ENCODE measurements around the gene RANGRF. TPM values are rescaled to one million over a fixed set of nuclear protein-coding genes. Genes with fewer than 3 reads are reported as not detected.

The RANGRF gene
- total RNA-seq, 3 donors from 2014 or later, result 22.1 to 25.2 (median 23.1) TPM

- peaks cover 6% of the 10 kb centered on the region for H3K36me3 ChIP-seq
- TF ChIP-seq POLR2A (IDR thresholded peaks at IDR 0.05) (no peak), CTCF (IDR thresholded peaks at IDR 0.05) (no peak), POLR2AphosphoS5 (IDR thresholded peaks at IDR 0.05) (no peak)
- no peak for DNase-seq (ENCODE audit: low spot score in 2 of 2)
These were observed 32.2 kb upstream of the RANGRF start for GRCh38 chr17:8256291-8256690.

GRCh38 chr17:8256691-8257090 is 31.8 kb upstream of the RANGRF start:
- Histone ChIP-seq H3K27me3 (no peaks in the 10 kb centered on the region), H3K4me3 (no peak overlapping the region), H3K36me3 (peaks cover 6% of the 10 kb centered on the region), H3K27ac (no peak overlapping the region), H3K9me3 (no peaks in the 10 kb centered on the region), H3K4me1 (no peaks in the 10 kb centered on the region)
- TF ChIP-seq POLR2AphosphoS5 (IDR thresholded peaks at IDR 0.05) (no peak), POLR2A (IDR thresholded peaks at IDR 0.05) (no peak)
- intact Hi-C loops (cut with DNase I; ENCODE audit: low total_unique reads), result no loop called here
- DNase-seq (ENCODE audit: low spot score in 2 of 2), result no peak

More at GRCh38 chr17:8256291-8256690, 32.2 kb upstream of the RANGRF start:
- no peaks in the 10 kb centered on the region for H3K4me1 ChIP-seq
- H3K4me3 ChIP-seq, result no peak overlapping the region
- intact Hi-C loops (cut with DNase I; ENCODE audit: low total_unique reads), result no loop called here
- H3K27me3 ChIP-seq, result no peaks in the 10 kb centered on the region
- no peaks in the 10 kb centered on the region for H3K9me3 ChIP-seq
- H3K27ac ChIP-seq, result no peak overlapping the region

DNA sequence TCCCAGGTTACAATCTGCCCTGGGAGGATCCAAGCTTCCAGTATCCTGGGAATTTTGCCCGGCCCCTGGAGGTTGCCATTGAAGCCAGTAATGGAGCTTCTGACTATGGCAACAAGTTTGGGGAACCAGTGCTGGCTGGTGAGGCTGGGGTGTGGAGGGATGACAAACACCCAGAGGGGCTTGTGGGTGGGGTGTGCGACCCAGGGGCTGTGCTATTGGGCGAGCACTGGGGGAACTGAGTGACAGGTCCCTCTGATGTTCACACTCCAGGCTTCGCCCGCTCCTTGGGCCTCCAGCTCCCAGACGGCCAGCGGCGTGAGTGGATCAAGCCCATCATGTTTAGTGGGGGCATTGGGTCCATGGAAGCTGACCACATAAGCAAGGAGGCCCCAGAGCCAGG is 30.7 kb upstream of the RANGRF start:
- H3K27me3 ChIP-seq, result no peaks in the 10 kb centered on the region
- no peak overlapping the region for H3K4me3 ChIP-seq
- peaks cover 6% of the 10 kb centered on the region for H3K36me3 ChIP-seq
- DNase-seq (ENCODE audit: low spot score in 2 of 2), result no peak
- H3K4me1 ChIP-seq, result no peaks in the 10 kb centered on the region
- H3K9me3 ChIP-seq, result no peaks in the 10 kb centered on the region
- no peak overlapping the region for H3K27ac ChIP-seq
- intact Hi-C loops (cut with DNase I; ENCODE audit: low total_unique reads), result no loop called here
- TF ChIP-seq POLR2AphosphoS5 (IDR thresholded peaks at IDR 0.05), result no peak
- TF ChIP-seq CTCF (IDR thresholded peaks at IDR 0.05), result no peak
- no peak for TF ChIP-seq POLR2A (IDR thresholded peaks at IDR 0.05)

GRCh38 chr17:8264320-8264719 is 24.1 kb upstream of the RANGRF start:
- H3K36me3 ChIP-seq, result peaks cover 5% of the 10 kb centered on the region
- H3K4me1 ChIP-seq, result no peaks in the 10 kb centered on the region
- TF ChIP-seq CTCF (IDR thresholded peaks at IDR 0.05) (no peak), POLR2AphosphoS5 (IDR thresholded peaks at IDR 0.05) (no peak), POLR2A (IDR thresholded peaks at IDR 0.05) (no peak)
- DNase-seq (ENCODE audit: low spot score in 2 of 2), result no peak
- H3K9me3 ChIP-seq, result no peaks in the 10 kb centered on the region
- intact Hi-C loops (cut with DNase I; ENCODE audit: low total_unique reads), result no loop called here
- no peak overlapping the region for H3K4me3 ChIP-seq
- no peaks in the 10 kb centered on the region for H3K27me3 ChIP-seq
- no peak overlapping the region for H3K27ac ChIP-seq

GRCh38 chr17:8264836-8265542 is 23.5 kb upstream of the RANGRF start:
- H3K27ac ChIP-seq, result no peak overlapping the region
- DNase-seq (ENCODE audit: low spot score in 2 of 2), result no peak
- no peak for TF ChIP-seq POLR2A (IDR thresholded peaks at IDR 0.05)
- no peak for TF ChIP-seq POLR2AphosphoS5 (IDR thresholded peaks at IDR 0.05)
- no peak for TF ChIP-seq CTCF (IDR thresholded peaks at IDR 0.05)
- no peaks in the 10 kb centered on the region for H3K4me1 ChIP-seq
- peaks cover 5% of the 10 kb centered on the region for H3K36me3 ChIP-seq
- no peak overlapping the region for H3K4me3 ChIP-seq
- intact Hi-C loops (cut with DNase I; ENCODE audit: low total_unique reads), result no loop called here
- no peaks in the 10 kb centered on the region for H3K9me3 ChIP-seq
- no peaks in the 10 kb centered on the region for H3K27me3 ChIP-seq

All from breast epithelium (tissue), 4 donors.